OCI-LY3 (cell line): ENCODE results near the gene APOB.

Experiments
- H2AFZ ChIP-seq: fragments of 200-600, 300-600 bp; shearing (Covaris generic); 2 replicates; pipeline ENCODE4 v1.6.0; 2014; ENCODE audit warnings: antibody characterized with exemption, low read depth, low read length
- H3K27ac ChIP-seq: fragments of 200-600, 300-600 bp; sonication (generic); 2 replicates; pipeline ENCODE4 v1.5.1; 2014; ENCODE audit warnings: mild to moderate bottlenecking, low read length, moderate library complexity, mixed read lengths
- H3K27me3 ChIP-seq: fragments of 200-600, 300-600 bp; sonication (generic); 2 replicates; pipeline ENCODE4 v1.6.1; 2014; ENCODE audit warnings: low read depth, low read length, mixed read lengths
- H3K36me3 ChIP-seq: fragments of 200-600, 300-600 bp; sonication (generic); replicated peaks from 2 replicates; pipeline ENCODE3; 2014; ENCODE audit warnings: low read depth, low read length, mixed read lengths
- H3K4me1 ChIP-seq: fragments of 300-600, 200-600 bp; sonication (generic); 2 replicates; pipeline ENCODE4 v1.6.1; 2014; ENCODE audit warnings: low read length, mixed read lengths
- H3K4me2 ChIP-seq: fragments of 200-600, 300-600 bp; sonication (generic); 2 replicates; pipeline ENCODE4 v1.6.1; 2014; ENCODE audit warnings: low read length, mixed read lengths
- H3K4me3 ChIP-seq: fragments of 300-600, 200-600 bp; sonication (generic); 2 replicates; pipeline ENCODE4 v1.5.1; 2014; ENCODE audit warnings: antibody characterized with exemption, mild to moderate bottlenecking, low read length, moderate library complexity
- H3K79me2 ChIP-seq: fragments of 300-600, 200-600 bp; shearing (Covaris generic); 2 replicates; pipeline ENCODE4 v1.6.1; 2014; ENCODE audit warnings: mild to moderate bottlenecking, low read length, mixed read lengths
- H3K9ac ChIP-seq: fragments of 300-600, 200-600 bp; shearing (Covaris generic); 2 replicates; pipeline ENCODE4 v1.6.0; 2014; ENCODE audit warnings: mild to moderate bottlenecking, low read length, moderate library complexity
- H3K9me3 ChIP-seq: fragments of 200-600, 300-600 bp; shearing (Covaris generic); 2 replicates; pipeline ENCODE4 v1.6.1; 2014; ENCODE audit warnings: low read length, mixed read lengths; ENCODE audit not compliant: insufficient read depth
- H4K20me1 ChIP-seq: fragments of 200-600, 300-600 bp; sonication (generic); 2 replicates; pipeline ENCODE4 v1.6.1; 2016; ENCODE audit warnings: low read length, mixed read lengths; ENCODE audit not compliant: insufficient read depth
- EZH2phosphoT487 ChIP-seq: fragments of 200-600 bp; shearing (Covaris generic); IDR thresholded peaks from 2 replicates; pipeline ENCODE4 v1.6.1; 2018; ENCODE audit warnings: antibody characterized with exemption, mixed run types, low read depth
- TF ChIP-seq, protein P1 (sequence below): fragments of 200-600, 300-600 bp; sonication (generic); IDR thresholded peaks from 2 replicates; pipeline ENCODE4 v1.5.1; 2014; ENCODE audit warnings: antibody characterized with exemption, low read length, low read depth

The APOB gene

DNA sequence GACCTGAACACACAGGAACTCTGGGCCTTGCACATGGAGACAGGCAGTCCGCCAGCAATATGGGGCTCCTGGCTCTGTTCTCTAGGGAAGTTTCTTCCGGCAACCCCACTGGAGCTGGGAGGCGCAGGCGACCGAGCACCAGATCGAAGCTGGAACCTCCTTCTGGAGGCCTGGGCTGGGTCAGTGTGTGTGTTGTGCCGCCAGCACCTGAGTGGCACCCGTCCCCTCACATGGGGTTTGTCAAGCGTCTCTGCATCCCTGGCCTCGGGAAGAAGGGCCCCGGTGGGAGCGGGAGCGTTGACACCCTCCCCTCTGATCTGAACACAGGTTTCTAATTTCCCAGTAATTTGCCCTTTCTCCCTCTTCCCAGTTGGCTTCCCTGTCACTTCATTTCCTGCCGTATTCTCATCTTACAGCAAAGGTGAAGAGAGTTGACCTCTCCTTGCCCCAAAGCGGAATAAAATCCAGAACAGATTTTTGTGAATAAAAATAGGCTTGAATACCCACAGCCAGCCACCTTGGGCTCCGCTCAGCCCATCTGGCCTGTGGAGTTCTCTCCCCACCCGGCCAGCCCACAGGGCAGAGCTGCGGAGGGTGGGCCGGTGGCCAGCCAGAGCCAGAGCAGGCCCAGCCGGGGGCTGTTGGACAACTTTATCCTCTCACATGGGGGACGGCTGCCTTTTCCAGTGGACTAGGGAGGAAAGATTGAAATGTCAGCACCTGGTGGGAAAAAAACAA is 85.9 kb downstream of the APOB start:
- H3K4me1 ChIP-seq = peaks cover 12% of the 10 kb centered on the region
- no peak overlapping the region for H3K4me3 ChIP-seq
- H3K4me2 ChIP-seq = no peak overlapping the region
- H3K9me3 ChIP-seq = no peaks in the 10 kb centered on the region
- no peaks in the 10 kb centered on the region for H4K20me1 ChIP-seq
- H2AFZ ChIP-seq = no peak overlapping the region
- TF ChIP-seq EZH2phosphoT487 = no peak
- H3K27ac ChIP-seq = no peak overlapping the region
- H3K79me2 ChIP-seq = no peaks in the 10 kb centered on the region
- H3K9ac ChIP-seq = no peak overlapping the region
- no peaks in the 10 kb centered on the region for H3K27me3 ChIP-seq
- H3K36me3 ChIP-seq = no peaks in the 10 kb centered on the region

DNA sequence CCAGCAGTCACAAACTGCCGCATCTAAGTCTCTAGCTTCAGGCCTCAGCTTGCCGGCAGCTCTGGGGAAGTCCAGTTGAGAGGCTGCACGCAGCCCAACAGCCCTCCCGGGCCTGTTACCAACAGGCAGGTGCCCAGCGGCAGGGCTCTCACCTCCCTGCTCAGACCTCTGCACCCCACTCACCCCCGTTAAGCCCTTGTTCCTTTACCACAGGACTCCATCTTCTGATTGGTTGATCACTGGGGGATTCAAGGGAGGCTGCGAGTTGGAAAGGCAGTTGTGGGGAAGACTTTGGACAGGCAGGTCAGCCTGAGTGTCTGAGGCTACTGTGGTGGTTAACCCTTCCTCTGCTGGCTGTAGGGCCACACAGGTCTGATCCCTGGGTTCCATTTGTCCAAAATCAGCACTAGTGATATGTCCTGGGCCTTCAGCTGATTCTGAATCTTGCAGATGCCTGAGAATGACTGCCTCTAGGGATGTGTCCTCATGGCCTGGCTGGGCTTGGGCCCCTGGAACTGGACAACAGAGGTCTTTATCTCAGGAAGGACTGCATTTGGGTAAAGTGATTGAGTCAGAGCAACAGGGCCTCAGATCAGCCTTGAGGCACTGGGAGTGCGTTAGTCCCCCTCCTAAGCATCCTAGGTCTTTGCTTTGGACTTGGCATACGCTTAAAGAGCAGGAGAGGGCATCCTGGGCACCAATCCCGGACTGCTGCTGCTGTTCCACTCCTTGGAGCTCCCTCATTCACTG is 88.4 kb downstream of the APOB start:
- H2AFZ ChIP-seq = no peak overlapping the region
- H3K4me1 ChIP-seq = peaks cover 30% of the 10 kb centered on the region
- no peak overlapping the region for H3K4me2 ChIP-seq
- TF ChIP-seq, protein P1, sequence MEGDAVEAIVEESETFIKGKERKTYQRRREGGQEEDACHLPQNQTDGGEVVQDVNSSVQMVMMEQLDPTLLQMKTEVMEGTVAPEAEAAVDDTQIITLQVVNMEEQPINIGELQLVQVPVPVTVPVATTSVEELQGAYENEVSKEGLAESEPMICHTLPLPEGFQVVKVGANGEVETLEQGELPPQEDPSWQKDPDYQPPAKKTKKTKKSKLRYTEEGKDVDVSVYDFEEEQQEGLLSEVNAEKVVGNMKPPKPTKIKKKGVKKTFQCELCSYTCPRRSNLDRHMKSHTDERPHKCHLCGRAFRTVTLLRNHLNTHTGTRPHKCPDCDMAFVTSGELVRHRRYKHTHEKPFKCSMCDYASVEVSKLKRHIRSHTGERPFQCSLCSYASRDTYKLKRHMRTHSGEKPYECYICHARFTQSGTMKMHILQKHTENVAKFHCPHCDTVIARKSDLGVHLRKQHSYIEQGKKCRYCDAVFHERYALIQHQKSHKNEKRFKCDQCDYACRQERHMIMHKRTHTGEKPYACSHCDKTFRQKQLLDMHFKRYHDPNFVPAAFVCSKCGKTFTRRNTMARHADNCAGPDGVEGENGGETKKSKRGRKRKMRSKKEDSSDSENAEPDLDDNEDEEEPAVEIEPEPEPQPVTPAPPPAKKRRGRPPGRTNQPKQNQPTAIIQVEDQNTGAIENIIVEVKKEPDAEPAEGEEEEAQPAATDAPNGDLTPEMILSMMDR = no peak
- no peak for TF ChIP-seq EZH2phosphoT487
- H4K20me1 ChIP-seq = no peaks in the 10 kb centered on the region
- no peak overlapping the region for H3K27ac ChIP-seq
- H3K79me2 ChIP-seq = no peaks in the 10 kb centered on the region
- H3K9ac ChIP-seq = no peak overlapping the region
- H3K4me3 ChIP-seq = no peak overlapping the region
- H3K36me3 ChIP-seq = no peaks in the 10 kb centered on the region
- H3K9me3 ChIP-seq = no peaks in the 10 kb centered on the region
- H3K27me3 ChIP-seq = no peaks in the 10 kb centered on the region

DNA sequence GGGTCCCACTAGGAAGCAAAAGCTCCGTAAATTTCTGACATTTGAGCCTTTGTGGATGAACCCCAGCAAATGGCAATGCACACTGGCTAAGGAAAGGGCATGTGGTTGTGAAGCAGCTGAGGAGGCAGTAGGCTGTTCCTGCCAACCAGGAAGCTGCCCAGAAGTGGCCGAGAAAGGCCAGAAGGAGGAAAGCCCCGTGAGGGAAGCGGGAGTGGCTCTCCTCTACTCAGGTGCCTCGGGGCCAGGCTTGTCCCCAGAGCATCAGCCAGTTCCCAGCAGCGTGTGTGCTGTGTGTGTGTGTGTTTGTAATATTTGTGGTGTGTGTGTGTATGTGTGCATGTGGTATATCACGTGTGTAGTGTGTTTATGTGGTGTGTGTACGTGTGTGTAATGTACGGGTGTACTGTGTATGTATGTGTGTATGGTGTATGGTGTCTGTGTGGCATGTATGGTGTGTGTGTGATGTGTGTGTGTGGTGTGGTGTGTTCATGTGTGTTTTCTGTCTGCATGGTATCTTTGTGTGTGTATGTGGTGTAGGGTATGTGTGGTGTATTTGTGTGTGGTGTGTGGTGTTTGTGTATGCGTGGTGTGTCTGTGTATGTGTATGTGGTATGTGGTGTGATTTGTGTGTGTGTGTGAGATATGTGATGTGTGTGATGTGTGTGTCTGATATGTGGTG is 90.6 kb downstream of the APOB start:
- TF ChIP-seq, protein P1 = no peak
- TF ChIP-seq EZH2phosphoT487 = no peak
- H3K36me3 ChIP-seq = no peaks in the 10 kb centered on the region
- H4K20me1 ChIP-seq = no peaks in the 10 kb centered on the region
- H3K4me1 ChIP-seq = peaks cover 30% of the 10 kb centered on the region
- no peaks in the 10 kb centered on the region for H3K9me3 ChIP-seq
- peak overlapping the region; percentile 37 for H3K27ac ChIP-seq
- no peaks in the 10 kb centered on the region for H3K79me2 ChIP-seq
- H3K9ac ChIP-seq = peak overlapping the region; percentile 21; the same call in 1 of the 2 replicates
- H2AFZ ChIP-seq = peak overlapping the region; percentile 58; the same call in 1 of the 2 replicates
- peak overlapping the region; percentile 53 for H3K4me2 ChIP-seq
- no peak overlapping the region for H3K4me3 ChIP-seq
- H3K27me3 ChIP-seq = no peaks in the 10 kb centered on the region
